Measurements from ENCODE around the gene RBPMS2.
"Not testable (repeated sequence)": the region's sequence is repeated elsewhere in the genome, so short reads cannot be mapped to it uniquely, and the experiment has no call there.

Gene RBPMS2

DNA sequence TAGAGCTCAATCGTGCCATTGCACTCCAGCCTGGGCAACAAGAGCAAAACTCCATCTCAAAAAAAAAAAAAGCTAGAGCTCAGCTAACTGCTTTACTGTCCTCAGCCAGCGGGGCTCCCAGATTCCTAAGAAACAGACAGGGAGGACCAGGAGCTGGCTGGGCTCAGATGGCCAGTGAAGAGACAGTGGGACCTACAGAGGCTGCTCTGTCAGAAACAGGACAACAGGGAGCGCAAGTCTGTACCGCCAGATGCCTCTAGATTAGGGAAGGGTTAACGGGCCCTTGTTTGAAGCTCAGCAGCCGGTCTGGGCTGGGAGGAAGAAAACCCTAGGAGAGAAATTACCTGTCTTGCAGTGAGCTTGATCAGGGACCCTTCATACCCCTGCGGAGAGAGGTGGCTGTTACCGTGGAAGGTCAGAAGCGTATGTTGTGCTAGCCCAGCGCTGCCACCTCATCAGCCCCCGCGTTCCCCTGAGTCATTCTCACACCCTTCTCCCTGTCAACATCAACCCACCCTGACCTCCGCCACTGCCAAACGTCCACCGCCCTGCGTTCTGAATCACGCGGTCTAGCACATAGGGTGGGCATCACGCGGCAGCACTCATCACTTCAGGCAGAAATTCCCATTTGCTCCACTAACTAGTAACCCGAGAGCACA lies 25.3 kb downstream of the RBPMS2 start:
- DNase-seq, result no peak

DNA sequence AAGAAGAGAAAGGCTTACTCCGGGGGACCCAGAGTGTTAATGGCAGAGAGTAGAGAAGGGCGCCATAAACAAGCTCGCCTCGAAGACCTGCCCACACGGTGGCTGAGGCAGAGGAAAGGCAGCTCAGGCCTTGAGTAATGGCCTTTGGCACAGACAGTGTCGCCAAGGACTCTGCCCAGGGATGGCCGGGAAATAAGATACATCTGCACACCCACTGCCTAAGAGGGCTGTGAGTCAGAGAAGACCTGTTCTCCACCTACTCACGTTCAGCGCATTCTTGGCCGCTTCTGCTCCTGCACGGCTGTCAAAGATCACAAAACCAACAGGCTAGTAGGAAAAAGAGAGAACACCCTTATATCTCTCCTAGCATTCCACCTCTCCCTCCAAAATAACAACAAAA lies 26.2 kb downstream of the RBPMS2 start:
- DNase-seq, result no peak

DNA sequence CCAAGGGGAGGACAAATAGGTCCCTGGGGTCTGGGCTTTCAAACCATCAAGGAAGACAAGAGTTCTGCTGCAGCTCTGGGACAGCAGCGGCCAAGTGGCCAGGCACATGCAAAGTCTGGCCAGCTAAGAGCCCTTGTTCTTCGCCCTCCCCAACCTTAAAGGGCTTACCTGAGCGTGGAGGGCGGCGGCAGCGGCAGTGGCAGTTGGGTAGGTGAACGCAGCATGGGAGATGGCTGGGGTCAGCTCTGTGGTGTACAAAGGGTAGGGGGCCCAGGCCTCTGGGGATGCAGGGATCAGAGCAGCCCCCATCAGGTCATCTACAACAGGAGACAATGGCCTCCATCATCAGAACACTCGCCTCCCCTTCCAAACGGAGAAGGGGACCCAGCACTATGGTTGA lies 27.1 kb downstream of the RBPMS2 start:
- DNase-seq, result no peak

DNA sequence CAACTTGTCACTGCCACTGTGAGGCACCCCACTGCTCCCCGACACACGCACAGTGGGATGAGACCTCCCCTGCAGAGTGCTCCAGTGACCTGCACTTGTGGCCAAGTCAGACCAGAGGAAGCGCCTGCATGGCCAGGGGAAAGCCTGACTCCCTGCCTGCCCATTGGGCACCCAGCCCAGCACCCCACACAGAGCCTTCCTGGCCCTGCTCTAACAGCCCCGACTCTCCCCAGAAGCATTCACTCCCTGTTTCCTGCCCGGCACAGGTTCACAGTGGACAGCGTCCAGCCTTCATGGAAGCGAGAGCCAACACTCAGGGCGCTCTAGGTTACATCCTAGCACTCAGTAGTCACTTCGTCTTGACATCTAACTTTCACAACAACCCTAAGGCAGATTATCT lies 27.8 kb downstream of the RBPMS2 start:
- no peak for DNase-seq

DNA sequence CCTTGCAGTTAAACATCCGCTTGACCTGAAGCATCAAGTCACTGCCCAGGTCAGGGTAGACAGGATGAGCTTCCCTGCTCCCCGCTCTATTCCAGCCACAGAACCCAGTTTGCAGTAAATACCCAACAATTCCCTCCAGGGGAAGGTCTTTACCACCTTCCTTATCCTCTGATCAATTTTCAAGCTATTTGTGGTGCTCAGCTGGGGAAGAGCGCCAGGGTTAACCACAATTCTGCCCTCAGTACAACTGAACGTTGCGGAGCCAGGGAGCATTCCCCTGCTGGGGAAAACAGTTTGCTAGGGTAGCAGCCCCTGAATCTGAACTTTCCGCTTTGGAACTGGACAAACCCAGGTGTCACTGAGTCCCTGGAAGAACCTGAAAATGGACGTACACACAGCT lies 28.5 kb downstream of the RBPMS2 start:
- no peak for DNase-seq

DNA sequence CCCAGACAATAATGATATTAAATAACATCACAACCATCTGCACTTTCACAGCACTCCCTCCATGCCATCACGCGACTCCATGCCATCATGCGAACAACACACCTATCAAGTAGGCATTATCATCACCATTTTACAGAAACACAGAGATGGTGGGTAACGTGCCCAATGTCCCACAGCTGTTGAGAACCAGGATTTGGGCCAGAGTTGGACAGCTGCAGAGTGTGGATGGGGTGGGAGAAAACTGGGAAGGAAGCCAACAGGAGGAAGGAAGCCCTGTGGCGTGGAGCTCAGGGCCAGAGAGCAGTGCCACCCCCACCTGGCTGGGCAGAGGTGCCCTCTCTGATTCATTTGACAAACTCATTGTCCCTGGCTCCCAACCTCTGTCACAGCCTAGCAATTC lies 29.0 kb downstream of the RBPMS2 start:
- no peak for DNase-seq

DNA sequence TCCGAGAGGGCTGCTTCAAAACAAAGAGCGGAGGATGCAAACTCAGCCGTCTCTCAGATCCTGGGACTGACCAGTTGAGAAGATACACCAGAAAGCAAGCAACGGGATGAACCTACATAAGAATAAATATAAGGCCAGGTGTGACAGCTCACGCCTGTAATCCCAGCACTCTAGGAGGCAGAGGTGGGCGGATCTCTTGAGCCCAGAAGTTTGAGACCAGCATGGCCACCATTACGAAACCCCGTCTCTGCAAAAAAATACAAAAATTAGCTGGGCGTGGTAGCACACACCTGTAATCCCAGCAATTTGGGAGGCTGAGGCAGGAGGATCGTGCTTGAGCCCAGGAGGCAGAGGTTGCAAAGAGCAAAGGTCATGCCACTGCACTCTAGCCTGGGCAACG lies 31.7 kb downstream of the RBPMS2 start:
- DNase-seq, result no peak

DNA sequence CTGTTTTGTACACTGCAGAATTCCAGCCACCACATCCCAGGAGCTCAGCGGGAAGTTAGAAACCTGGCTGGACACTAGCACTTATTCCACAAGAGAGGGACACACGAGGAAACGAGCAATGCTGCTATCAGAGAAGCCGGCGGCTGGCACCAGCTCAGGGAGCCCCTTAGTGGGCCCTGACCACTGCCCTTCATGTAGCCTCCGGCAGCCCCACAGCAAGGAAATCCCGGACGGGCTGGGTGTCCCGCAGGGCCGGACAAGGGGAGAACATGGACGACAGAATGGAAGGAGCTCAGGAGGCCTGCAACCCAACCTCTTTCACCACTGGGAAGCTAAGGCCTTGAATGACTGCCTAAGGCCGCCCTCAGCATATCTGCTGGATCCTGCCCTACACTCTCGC lies 32.5 kb downstream of the RBPMS2 start:
- DNase-seq, result no peak

DNA sequence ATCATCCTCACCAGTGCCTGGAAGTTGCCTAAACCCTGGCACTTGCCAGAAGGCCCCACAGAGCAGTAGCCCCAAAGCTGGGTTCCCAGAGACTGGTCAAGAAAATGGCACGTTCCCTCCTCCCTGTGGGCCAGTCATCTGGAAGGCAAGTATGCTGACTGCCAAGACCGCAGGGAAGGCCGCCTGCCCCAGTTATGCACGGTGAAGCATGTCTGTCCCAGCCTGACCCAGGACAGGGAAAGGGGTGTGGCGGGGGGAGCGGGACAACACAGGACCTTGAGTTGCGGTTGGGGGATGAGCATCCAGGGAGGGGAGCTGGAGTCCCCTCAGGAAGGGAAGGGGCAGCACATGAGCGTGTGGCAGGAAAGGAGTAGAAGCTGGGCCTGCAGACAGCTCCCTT lies 33.0 kb downstream of the RBPMS2 start:
- DNase-seq, result no peak

DNA sequence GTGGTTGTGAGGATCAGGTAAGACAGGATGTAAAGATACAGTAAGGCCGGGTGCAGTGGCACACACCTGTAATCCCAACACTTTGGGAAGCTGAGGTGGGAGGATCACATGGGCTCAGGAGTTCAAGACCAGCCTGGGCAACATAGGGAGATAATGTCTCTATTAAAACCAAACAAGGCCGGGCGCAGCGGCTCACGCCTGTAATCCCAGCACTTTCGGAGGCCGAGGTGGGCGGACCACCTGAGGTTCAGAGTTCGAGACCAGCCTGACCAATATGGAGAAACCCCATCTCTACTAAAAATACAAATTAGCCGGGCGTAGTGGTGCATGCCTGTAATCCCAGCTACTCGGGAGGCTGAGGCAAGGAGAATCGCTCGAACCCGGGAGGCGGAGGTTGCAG lies 33.7 kb downstream of the RBPMS2 start:
- DNase-seq, result not testable (repeated sequence)

DNA sequence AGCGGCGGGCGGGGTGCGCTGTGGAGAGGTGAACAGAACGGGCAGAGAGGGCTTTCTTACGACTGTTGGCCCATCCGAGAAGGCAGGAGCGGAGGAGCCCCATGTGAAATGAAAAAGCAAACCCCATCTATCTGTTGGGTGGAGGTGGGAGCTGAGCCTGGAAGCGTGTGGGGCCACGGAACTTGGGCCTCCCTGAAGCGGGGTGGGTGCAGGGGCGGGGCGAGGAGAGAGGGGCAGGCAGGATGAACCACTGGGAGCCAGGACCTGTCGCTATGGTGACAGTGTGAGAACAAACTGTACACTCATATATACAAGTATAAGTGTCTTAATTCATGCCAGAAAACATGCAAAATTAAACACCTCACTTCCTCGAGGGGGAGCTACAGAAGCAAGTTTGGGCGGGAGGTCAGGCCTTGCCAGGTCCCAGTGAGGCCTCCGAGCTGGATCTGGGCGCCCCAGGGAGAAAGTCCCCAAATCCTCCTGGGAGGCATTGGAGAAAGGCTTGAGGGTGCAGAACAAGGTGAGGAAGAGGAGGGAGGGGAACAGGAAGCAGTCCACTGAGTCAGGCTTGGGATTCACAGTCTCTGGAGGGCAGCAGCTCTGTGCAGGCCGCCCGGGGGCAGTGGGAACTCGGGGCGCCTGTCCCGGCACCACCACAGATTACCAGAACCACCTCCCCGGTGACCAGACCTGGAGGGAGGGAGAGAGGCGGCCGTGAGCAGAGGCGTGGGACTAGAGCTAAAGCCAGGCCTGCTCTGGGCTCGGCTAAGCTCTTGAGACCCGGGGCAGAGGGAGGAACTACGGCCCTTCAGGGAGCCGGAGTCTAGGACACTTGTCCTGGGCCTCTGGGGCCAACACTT lies 34.8 kb downstream of the RBPMS2 start:
- no peak for DNase-seq

DNA sequence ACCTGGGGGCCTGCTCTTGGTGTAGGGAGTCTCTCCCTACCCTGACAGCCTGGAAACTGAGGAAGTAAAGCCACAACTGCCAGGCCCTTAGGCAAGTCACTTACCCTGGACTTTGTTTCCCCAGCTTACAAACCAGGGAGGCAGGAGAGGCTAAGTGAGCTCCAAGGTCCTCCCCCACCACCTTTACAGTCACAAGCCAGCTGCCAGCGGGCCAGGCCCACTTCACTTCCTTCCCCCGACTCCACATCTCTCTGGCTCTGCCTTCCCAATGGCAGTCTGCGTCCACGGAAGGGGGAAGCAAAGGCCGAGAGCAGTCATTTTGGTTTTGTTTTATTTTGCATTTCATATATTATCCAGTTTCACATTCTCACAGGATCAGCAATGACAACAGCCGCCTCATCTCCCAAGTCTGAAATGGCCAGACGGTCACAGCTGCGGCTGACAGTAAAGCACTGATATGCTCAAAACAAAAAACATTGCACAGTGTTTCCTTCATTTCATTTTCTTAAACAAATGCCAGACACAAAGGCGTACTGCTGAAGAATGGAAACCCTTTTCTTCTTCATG lies 35.7 kb downstream of the RBPMS2 start:
- no peak for DNase-seq

DNA sequence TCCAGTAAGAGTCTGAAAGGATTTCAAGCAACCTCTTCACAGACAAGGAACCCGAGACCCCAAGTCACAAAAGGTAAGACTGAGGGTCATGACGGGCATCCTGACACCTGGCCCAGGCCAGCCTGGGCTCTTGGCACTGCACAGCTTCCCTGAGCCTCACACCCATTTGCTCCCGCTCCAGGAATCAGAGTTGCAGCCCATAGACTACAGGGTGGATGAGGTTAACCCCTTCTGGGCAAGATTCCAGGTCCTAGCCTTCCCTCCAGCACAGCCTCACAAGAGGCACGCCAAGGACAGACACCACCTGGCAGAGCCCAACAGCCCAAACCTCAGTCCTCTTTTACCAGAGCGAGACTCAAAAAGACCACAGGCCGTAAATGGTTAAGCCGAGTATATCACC lies 36.2 kb downstream of the RBPMS2 start:
- no peak for DNase-seq

DNA sequence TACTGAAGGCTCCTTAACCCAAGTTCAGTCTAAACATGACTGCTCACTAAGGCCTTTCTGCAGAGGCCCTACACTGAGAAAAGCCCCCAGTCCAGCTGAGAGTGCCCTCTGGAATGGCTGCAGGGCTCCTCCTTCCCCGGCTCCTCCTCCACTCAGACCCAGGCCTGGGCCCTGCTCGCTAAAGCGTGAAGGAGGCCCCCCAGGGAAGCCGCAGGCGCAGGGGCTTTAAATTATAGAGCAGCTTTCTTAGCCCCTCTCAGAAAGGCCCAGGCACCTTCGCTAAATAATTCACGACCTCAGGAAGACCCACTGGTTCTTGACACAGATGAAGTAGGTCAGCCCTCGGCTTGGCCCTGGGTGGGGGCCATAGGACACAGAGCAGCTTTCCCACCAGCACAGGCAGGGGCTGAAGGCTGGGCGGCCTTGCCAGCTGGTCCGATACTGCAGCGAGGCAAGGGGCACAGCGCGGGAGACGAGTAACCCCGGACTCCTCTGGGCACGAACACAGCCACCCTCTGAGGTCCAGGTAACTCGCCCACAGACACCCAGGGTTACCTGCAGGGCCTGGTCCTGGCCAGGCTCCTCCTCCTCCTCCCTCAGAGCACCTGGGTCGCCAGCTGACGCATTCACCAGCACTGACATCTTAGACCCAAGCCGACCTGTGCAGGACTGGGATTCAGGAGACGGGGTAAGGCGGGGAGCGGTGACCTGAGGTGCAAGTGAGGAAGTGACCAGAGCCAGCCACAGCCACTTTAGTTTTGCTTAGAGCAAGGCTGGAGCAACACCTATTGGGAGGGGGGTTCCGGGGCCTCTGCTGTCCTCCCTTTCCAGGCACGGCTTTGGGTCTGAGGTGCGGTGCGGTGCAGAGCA lies 36.9 kb downstream of the RBPMS2 start:
- no peak for DNase-seq

DNA sequence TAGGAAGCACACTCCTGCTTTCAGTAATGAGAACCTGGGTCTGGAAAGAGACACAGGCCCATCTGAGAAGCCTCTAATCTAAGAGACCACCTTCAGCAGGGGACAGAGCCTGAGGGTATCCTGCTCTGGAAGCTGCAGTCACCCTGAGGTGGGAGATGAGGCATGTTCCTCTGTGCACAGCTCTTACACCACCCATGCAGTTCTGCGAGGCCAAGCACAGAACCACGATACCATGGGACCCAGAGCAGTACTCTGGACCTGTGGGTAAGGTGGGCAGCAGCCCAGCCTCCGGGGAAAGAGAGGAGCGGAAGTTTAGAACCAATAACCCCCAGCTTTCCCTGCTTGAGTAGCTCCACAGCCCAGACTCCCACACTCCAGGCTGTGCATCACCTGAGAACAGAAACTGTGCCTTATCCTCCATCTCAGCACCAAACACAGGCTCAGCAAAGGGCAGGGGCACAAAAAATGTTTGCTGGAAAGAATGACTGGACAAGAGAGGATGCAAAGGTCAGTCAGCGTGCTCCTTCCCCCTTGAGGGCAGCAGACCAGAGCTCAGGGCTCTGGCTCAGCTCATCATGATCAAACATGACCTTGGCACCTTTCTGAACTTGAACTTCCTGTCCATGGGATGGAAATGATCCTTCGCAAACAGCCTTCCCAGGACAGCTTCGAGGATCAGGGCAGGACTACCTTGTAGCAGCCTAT lies 43.1 kb downstream of the RBPMS2 start:
- DNase-seq, result no peak

DNA sequence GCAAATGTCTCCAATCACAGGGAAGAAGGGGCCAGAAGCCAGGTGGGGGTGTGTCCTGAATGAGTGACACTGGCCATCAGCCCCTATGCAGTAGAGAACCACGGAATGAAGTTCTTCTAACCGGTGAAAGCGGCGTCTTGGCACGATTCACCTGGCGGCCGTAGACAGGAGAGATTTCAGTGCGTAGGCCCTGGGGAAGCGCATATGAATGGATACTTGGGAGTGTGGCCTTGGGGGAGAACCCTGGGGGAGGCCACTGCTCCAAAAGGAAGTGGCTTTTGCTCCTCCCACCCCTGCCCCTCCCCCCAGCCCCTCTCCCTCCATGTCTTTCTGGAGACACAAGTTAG lies 43.6 kb downstream of the RBPMS2 start:
- no peak for DNase-seq

DNA sequence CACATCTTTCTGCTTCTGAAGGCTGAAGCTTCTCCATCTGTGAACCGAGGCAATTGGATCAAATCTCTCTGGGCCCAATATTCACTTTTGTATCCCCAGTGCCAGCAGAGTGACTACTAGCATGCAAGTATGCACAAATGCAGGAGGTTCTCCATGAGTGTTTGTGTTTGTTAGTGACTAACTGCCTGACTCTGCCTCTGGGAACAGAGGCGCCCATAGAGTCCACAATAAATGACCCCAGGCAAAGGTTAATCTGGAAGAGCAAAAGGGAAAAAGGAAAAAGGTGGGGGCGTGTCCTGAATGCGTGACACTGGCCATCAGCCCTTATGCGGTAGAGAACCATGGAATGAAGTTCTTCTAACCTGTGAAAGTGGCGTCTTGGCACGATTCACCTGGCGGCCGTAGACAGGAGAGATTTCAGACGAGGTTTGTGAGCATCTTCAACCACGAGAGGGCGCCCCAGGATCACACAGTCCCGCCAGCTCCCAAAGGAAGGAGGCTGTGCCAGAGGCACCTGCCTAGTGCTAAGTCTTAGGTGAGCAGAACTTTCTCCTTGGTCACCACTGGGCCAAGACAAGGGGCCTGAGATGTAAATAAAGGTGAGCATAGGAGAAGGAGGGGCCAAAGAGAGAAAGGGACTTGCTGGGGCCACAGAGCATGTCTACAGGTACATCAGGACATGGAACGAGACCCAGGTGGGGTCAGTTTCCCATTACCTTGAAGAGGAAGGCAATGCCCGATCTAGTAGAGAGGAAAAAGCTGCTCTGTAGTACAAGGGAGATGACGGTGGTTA lies 44.2 kb downstream of the RBPMS2 start:
- peak; percentile 91 to 93 for DNase-seq

DNA sequence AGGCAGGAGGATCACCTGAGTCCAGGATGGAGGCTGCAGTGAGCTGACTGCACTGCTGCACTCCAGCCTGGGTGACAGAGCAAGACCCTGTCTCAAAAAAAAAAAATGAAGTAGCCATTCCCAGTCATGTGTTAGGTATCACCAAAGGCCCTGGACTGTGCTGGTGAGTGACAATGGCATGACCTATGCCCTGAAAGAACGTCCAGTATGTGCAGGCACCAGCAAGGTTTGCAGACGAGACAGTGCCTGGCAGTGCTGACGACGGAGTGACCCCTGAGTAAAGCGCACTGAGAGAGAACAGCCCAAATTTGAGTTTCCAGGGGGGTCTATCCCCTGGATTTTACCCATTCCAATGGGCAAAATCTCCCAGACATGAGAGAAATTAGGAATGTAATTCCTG lies 45.2 kb downstream of the RBPMS2 start:
- DNase-seq, result no peak

DNA sequence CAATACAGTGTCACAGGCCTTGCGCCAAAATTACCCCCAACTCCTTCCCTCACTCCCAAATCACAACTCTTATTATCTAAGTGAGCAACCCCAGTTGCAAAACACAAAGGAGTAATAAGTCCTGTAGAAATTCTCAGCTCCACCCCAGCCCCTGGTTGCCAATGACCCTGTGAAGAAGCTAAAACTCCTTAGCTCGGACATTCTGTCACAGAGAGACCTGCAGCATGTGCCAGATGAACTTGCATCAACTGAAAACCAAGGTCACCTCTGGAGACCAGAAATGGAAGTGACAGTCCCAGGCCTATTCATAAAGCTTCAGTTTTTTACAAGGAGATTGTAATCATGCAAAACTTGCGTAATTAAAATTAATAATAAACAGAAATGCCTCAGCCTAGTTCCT lies 55.2 kb downstream of the RBPMS2 start:
- DNase-seq, result no peak

DNA sequence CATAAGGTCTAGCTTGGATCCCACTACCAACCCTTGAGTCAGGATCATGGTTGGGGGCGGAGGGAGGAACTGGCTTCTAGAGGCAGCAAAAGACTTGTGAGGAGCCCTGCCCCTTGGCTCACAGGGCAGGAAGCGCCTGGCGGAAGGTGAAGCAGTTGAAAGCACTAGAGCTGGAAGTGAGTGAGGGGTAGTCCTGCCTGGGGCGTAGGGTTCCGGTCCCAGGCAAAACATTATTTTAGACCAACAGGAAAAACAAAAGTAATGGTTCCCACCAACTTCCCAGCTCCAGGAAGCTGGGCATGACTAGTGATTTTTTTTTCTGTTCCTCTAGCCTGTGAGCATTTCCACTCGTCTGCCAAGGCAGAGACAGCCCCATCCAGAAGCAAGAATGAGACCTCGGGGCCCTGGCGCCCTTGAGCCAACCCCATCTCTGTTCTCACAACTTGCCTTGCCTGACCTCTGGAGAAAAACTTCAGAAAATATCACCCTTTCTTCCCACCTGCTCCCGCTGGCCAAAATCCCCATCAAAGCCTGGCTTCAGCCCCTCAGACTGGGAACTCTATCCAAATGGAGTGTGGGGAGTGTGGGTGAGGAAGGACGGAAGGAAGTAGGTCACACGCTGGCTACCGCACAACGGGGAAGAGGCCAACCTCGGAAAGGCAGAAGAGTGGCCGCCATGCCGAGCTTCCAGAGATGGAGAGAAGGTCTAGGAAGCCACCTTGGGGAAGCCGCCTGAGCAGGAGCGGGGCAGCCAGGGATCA lies 57.5 kb downstream of the RBPMS2 start:
- no peak for DNase-seq

DNA sequence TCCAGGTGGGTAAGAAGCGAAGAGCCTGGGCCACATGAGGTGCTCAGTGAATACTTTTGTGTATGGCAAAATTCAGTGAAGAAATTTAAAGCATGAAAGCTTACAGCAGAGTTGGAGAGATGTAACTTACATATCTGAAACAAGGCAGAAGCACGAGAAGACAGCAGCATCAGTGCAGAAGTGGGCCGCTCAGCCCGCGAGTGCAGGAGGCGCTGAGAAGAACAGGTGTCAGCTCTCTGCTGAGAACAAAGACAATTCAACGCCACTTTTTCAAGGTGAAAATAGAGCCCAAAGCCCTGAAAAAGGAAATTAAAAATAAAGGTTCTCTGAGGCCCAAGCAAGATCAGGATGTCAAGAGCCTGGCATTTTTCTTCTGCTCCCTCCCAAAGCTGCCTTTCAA lies 58.3 kb downstream of the RBPMS2 start:
- no peak for DNase-seq

Data from activated T-cell treated with anti-CD3 and anti-CD28 coated beads, Interleukin-2, amount 50 U/mL, for 48 hours (primary cell).